DOHH2 (cell line): Measurements from ENCODE around the gene PYGO2.

Experiments
- H3F3A ChIP-seq: fragments of 200-600 bp; sonication (generic), shearing (Covaris generic); 2 replicates; pipeline ENCODE4 v1.6.0; 2016; ENCODE audit warnings: antibody characterized with exemption, mild to moderate bottlenecking; ENCODE audit not compliant: control insufficient read depth, insufficient read depth
- H3K27ac ChIP-seq: fragments of 200-600 bp; sonication (generic); 2 replicates; pipeline ENCODE4 v1.5.1; 2014; ENCODE audit warnings: low read depth, mild to moderate bottlenecking, low read length, moderate library complexity
- H3K27me3 ChIP-seq: fragments of 200-600 bp; sonication (generic); 2 replicates; pipeline ENCODE4 v1.6.1; 2014; ENCODE audit warnings: mild to moderate bottlenecking, low read length, mixed read lengths; ENCODE audit not compliant: control insufficient read depth
- H3K36me3 ChIP-seq: fragments of 200-600 bp; sonication (generic); 2 replicates; pipeline ENCODE4 v1.6.1; 2014; ENCODE audit warnings: mild to moderate bottlenecking, low read length, moderate library complexity, mixed read lengths; ENCODE audit not compliant: control insufficient read depth
- H3K4me1 ChIP-seq: fragments of 200-600 bp; sonication (generic); 2 replicates; pipeline ENCODE4 v1.6.1; 2014; ENCODE audit warnings: mild to moderate bottlenecking, low read length, mixed read lengths; ENCODE audit not compliant: control insufficient read depth
- H3K4me2 ChIP-seq: fragments of 200-600 bp; sonication (generic); 2 replicates; pipeline ENCODE4 v1.6.0; 2014; ENCODE audit warnings: mild to moderate bottlenecking, low read length, moderate library complexity
- H3K4me3 ChIP-seq: fragments of 200-600 bp; sonication (generic); 2 replicates; pipeline ENCODE4 v1.5.1; 2014; ENCODE audit warnings: mild to moderate bottlenecking, low read length, mixed read lengths
- H3K79me2 ChIP-seq: fragments of 200-600 bp; sonication (generic); 2 replicates; pipeline ENCODE4 v1.6.1; 2014; ENCODE audit warnings: mild to moderate bottlenecking, low read length, mixed read lengths; ENCODE audit not compliant: control insufficient read depth
- H3K9me2 ChIP-seq: fragments of 200-600 bp; sonication (generic); replicated peaks from 2 replicates; pipeline ENCODE4 v1.6.1; 2014; ENCODE audit warnings: mild to moderate bottlenecking, low read length, mixed read lengths; ENCODE audit not compliant: control insufficient read depth
- H3K9me3 ChIP-seq: fragments of 200-600 bp; sonication (generic); 2 replicates; pipeline ENCODE4 v1.6.1; 2014; ENCODE audit warnings: antibody characterized with exemption, low read length, mixed read lengths; ENCODE audit not compliant: control insufficient read depth, insufficient read depth
- H4K20me1 ChIP-seq: fragments of 200-600 bp; sonication (generic); 2 replicates; pipeline ENCODE4 v1.6.0; 2014; ENCODE audit warnings: low read depth, mild to moderate bottlenecking, antibody characterized with exemption, low read length, moderate library complexity; ENCODE audit not compliant: control insufficient read depth, insufficient read depth
- EZH2phosphoT487 ChIP-seq: fragments of 200-600 bp; sonication (generic); IDR thresholded peaks from 2 replicates; pipeline ENCODE4 v1.6.1; 2017; ENCODE audit warnings: borderline replicate concordance, mild to moderate bottlenecking, antibody characterized with exemption, low read length, moderate library complexity, mixed read lengths
- TF ChIP-seq, protein P1 (sequence below): fragments of 200-600 bp; sonication (generic); IDR thresholded peaks from one replicate; pipeline ENCODE4 v1.5.1; 2014; ENCODE audit warnings: antibody characterized with exemption, mild to moderate bottlenecking, low read depth, low read length; ENCODE audit not compliant: poor library complexity, severe bottlenecking

PYGO2 gene

DNA sequence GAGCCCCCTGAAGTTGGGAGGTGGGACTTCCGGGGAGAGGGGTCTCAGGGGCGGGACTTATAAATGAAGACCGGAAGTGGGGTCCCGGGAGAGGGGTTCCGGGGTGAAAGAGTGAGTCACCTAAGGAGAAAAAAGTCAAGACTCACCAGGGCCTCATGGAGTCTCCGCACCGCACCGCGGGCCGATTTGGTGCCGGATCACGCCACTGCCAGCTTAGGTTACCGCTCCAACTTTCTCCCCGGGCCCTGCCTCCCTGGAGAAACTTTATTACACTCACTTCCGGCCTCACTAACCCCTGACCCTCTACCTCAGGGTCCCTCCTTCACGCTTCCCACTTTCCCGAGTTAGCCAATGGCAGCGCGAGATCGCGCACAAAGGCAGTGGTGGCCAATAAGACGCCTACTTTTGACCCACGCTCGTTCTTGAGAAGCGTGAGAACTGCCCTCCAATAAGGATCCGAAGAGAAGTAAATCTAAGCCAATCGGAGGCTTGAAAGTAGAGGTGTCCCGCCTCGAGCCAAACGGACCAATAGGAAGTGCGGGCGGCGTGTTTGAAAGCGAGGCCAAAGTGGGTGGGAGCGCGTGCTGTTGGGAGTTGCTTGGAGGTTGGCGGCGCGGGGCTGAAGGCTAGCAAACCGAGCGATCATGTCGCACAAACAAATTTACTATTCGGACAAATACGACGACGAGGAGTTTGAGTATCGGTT, 12.7 kb upstream of the PYGO2 start, which contains the start of gene CKS1B:
TSS of gene CKS1B (plus strand) at position 580 of the 706 bp plus-strand sequence. CDS start at position 645, 65 bp downstream.
- Histone ChIP-seq H3K36me3 (peaks cover 59% of the 10 kb centered on the region), H3K79me2 (peaks cover 89% of the 10 kb centered on the region), H3K27ac (peak within 1 kb of the TSS; percentile 82), H3K4me3 (peak within 1 kb of the TSS; percentile 95), H3K4me1 (peaks cover 54% of the 10 kb centered on the region), H3K9me2 (no peaks in the 10 kb centered on the region), H3K27me3 (no peaks in the 10 kb centered on the region), H3K4me2 (peak within 1 kb of the TSS; percentile 83), H4K20me1 (peaks cover 14% of the 10 kb centered on the region; the same call in 1 of the 2 replicates), H3F3A (peaks cover 17% of the 10 kb centered on the region), H3K9me3 (no peaks in the 10 kb centered on the region)
- TF ChIP-seq EZH2phosphoT487 = no peak
- TF ChIP-seq, protein P1, sequence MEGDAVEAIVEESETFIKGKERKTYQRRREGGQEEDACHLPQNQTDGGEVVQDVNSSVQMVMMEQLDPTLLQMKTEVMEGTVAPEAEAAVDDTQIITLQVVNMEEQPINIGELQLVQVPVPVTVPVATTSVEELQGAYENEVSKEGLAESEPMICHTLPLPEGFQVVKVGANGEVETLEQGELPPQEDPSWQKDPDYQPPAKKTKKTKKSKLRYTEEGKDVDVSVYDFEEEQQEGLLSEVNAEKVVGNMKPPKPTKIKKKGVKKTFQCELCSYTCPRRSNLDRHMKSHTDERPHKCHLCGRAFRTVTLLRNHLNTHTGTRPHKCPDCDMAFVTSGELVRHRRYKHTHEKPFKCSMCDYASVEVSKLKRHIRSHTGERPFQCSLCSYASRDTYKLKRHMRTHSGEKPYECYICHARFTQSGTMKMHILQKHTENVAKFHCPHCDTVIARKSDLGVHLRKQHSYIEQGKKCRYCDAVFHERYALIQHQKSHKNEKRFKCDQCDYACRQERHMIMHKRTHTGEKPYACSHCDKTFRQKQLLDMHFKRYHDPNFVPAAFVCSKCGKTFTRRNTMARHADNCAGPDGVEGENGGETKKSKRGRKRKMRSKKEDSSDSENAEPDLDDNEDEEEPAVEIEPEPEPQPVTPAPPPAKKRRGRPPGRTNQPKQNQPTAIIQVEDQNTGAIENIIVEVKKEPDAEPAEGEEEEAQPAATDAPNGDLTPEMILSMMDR = no peak

DNA sequence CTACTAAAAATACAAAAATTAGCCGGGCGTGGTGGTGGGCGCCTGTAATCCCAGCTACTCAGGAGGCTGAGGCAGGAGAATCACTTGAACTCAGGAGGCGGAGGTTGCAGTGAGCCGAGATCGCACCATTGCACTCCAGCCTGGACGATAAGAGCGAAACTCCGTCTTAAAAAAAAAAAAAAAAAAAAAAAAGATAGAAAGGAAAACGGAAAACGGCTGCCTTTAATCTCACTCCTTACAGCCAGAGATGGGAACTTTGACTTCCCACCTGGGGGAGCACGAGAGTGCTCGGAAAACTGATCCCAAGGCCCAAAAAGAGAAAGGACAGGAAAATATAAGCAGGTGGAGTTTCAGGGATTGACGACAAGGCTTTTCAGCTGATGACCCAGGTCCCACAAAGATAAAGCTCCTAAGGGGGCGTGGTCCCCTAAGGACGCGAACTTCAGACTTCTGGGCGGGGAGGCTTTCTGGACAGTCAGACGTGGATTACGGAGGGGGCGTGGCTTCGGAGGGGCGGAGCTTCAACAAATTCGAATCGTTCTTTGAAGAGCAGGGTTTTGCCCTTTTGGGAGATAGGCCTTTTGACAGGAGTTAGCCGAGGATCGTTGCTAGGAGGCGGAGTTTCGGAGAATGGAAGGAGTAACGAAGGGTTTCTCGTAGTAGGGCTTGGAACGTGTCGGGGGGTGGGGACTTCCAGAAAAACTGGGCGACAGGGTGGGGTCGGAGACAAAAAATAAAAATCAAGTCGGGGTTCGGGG, 11.9 kb upstream of the PYGO2 start:
- Histone ChIP-seq H3K27ac (peak overlapping the region; percentile 82), H3K4me2 (peak overlapping the region; percentile 70), H4K20me1 (peaks cover 14% of the 10 kb centered on the region; the same call in 1 of the 2 replicates), H3K79me2 (peaks cover 88% of the 10 kb centered on the region), H3K36me3 (peaks cover 61% of the 10 kb centered on the region), H3K4me1 (peaks cover 54% of the 10 kb centered on the region), H3K9me3 (no peaks in the 10 kb centered on the region), H3K4me3 (peak overlapping the region; percentile 95), H3K9me2 (no peaks in the 10 kb centered on the region), H3F3A (peaks cover 15% of the 10 kb centered on the region), H3K27me3 (no peaks in the 10 kb centered on the region)
- TF ChIP-seq, protein P1 = peak; percentile 36
- TF ChIP-seq EZH2phosphoT487 = no peak

DNA sequence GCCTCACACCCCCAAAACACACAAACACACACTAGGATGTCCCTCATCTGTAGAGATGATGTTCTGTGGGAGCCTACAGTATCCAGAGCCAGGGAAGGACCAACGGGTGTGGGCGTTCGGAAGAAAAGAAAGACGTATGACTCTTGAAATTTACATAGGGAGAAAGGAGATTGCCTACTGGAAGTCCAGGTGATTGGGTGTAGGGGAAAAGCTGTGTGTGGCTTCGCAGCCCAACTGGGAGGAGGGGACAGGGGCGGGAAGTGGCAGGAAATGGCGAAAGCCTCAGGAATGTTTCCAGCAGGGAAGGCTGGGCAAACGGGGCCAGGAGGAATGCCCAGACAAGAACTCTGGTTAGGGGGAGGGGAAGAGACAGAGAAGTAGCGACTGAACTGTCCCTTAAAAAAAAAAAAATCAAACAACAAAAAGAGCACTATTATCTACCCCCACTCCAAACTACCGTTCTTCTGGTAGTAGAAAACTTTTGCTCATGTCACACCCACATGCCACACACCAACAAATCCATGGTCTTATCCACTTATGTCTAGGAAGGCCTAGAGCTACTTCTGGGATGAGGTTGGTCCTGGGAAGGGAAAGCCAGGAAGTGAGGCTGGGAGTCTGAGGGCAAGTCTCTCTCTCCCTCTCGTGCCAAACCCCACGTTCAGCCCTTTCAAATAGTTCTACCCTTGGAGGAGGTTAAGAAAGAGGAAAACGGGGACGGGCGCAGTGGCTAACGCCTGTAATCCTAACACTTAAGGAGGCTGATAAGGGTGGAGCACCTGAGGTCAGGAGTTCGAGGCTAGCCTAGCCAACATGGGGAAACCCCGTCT, 11.1 kb upstream of the PYGO2 start:
- Histone ChIP-seq H3K27ac (no peak overlapping the region), H3K36me3 (peaks cover 61% of the 10 kb centered on the region), H3K4me2 (peak overlapping the region; percentile 70), H3F3A (peaks cover 8% of the 10 kb centered on the region), H3K4me3 (peak overlapping the region; percentile 95), H3K27me3 (no peaks in the 10 kb centered on the region), H4K20me1 (peaks cover 14% of the 10 kb centered on the region; the same call in 1 of the 2 replicates), H3K4me1 (peaks cover 48% of the 10 kb centered on the region), H3K9me2 (no peaks in the 10 kb centered on the region), H3K9me3 (no peaks in the 10 kb centered on the region), H3K79me2 (peaks cover 80% of the 10 kb centered on the region)
- TF ChIP-seq, protein P1 = no peak
- no peak for TF ChIP-seq EZH2phosphoT487
